HepG2 (cell line): ENCODE results near the gene PEAK3.

Experiments used
- ATF2 ChIP-seq: sonication (generic); formaldehyde crosslinking; IDR thresholded peaks from 2 replicates; pipeline ENCODE4 v1.4.0; 2020; ENCODE audit warnings: missing genetic modification reagents
- CHD2 ChIP-seq: IDR thresholded peaks from 2 replicates; pipeline ENCODE4 v1.6.1; 2011; ENCODE audit warnings: low read depth, low read length, improper control_type of control experiment
- FOXC1 ChIP-seq: sonication (generic); formaldehyde crosslinking; IDR thresholded peaks from 2 replicates; pipeline ENCODE4 v1.8.0; 2022; ENCODE audit warnings: mild to moderate bottlenecking, missing genetic modification reagents, borderline replicate concordance
- FOXJ3 ChIP-seq: sonication (generic); formaldehyde crosslinking; IDR thresholded peaks from 2 replicates; pipeline ENCODE4 v1.4.0; 2020; ENCODE audit warnings: missing genetic modification reagents, mild to moderate bottlenecking, borderline replicate concordance
- HMGXB4 ChIP-seq, 2 experiments: sonication (generic) in 1 of 2; formaldehyde crosslinking in 1 of 2; IDR thresholded peaks; 2 replicates each; pipeline versions ENCODE4 v1.4.0 to v1.6.1; 2018 to 2020; ENCODE audit warnings: missing genetic modification reagents in 2 of 2, borderline replicate concordance in 1 of 2, low read depth in 1 of 2, mild to moderate bottlenecking in 1 of 2, missing biosample characterization in 1 of 2
- JUNB ChIP-seq: sonication (generic); formaldehyde crosslinking; IDR thresholded peaks from 2 replicates; pipeline ENCODE4 v1.8.0; 2022; ENCODE audit warnings: missing genetic modification reagents, mild to moderate bottlenecking, borderline replicate concordance
- NFYB ChIP-seq: sonication (generic); formaldehyde crosslinking; IDR thresholded peaks from 2 replicates; pipeline ENCODE4 v1.4.0; 2020; ENCODE audit warnings: missing genetic modification reagents
- RAD21 ChIP-seq: fragments of 450-650 bp; formaldehyde crosslinking; IDR thresholded peaks from 2 replicates; pipeline ENCODE4 v1.5.0; 2020; ENCODE audit warnings: mild to moderate bottlenecking
- REXO4 ChIP-seq: sonication (generic); formaldehyde crosslinking; IDR thresholded peaks from 2 replicates; pipeline ENCODE4 v1.8.0; 2022; ENCODE audit warnings: missing genetic modification reagents, mild to moderate bottlenecking, borderline replicate concordance
- SNRNP70 ChIP-seq: fragments of 200-400 bp; formaldehyde crosslinking; IDR thresholded peaks from 2 replicates; pipeline ENCODE4 v1.6.1; 2017; ENCODE audit warnings: mild to moderate bottlenecking, low read depth, low read length, moderate library complexity
- TCF7L2 ChIP-seq: IDR thresholded peaks from 2 replicates; pipeline ENCODE4 v1.6.1; 2011; ENCODE audit warnings: mild to moderate bottlenecking, low read depth, low read length, moderate library complexity
- ZNF615 ChIP-seq: sonication (generic); formaldehyde crosslinking; IDR thresholded peaks from 2 replicates; pipeline ENCODE4 v1.5.0; 2020; ENCODE audit warnings: mild to moderate bottlenecking, missing genetic modification reagents, borderline replicate concordance
- TF ChIP-seq, protein P1 (sequence below): sonication (generic); formaldehyde crosslinking; IDR thresholded peaks from 2 replicates; pipeline ENCODE4 v1.4.0; 2020; ENCODE audit warnings: mild to moderate bottlenecking, missing genetic modification reagents

DNA sequence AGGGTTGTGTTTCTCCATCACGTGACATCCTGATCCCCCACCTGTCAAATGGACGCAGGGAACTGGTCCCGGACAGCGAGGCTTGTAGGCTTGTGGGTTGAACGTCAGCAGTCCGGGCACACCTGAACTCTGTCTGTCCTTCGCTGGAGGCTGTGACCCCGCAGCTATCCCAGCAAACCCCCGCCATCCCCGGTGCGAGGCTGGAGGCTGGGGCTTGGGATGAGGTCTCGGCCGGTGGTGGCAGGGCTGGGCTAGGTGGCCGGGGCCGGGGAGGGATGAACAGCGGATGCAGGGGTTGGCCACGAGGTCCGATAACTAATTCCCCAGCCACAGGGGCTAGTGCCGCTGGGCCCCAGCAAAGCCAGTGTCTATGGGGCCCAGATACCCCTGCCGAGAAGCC is 37.6 kb upstream of the PEAK3 start:
- no peak for TF ChIP-seq TCF7L2
- TF ChIP-seq, protein P1, sequence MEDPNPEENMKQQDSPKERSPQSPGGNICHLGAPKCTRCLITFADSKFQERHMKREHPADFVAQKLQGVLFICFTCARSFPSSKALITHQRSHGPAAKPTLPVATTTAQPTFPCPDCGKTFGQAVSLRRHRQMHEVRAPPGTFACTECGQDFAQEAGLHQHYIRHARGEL (CRISPR knock-in tag) = no peak
- TF ChIP-seq HMGXB4 (CRISPR knock-in tag; IDR thresholded peaks at IDR 0.05; ENCODE audit: borderline replicate concordance in 1 of 2, low read depth in 1 of 2) = no peak
- TF ChIP-seq RAD21 = no peak
- TF ChIP-seq FOXC1 (CRISPR knock-in tag) = no peak
- no peak for TF ChIP-seq JUNB (CRISPR knock-in tag)
- TF ChIP-seq REXO4 (CRISPR knock-in tag) = no peak
- TF ChIP-seq ATF2 (CRISPR knock-in tag) = no peak
- TF ChIP-seq FOXJ3 = no peak
- no peak for TF ChIP-seq SNRNP70
- no peak for TF ChIP-seq NFYB (CRISPR knock-in tag)
- no peak for TF ChIP-seq ZNF615 (CRISPR knock-in tag)
- no peak for TF ChIP-seq CHD2
